ENCODE measurements around the gene FOXO6. TPM values are rescaled to one million over a fixed set of nuclear protein-coding genes. Genes with fewer than 3 reads are reported as not detected.

Gene FOXO6
- total and polyA plus RNA-seq, 12 donors = 0.22 to 7.0 (median 1.2) TPM; not detected in 1

- Histone ChIP-seq H3K36me3 (replicated peaks in 1 of 2) (no peaks in the 10 kb centered on the region), H3K9me3 (replicated peaks in 1 of 3) (no peaks in the 10 kb centered on the region), H3K27ac (no peak overlapping the region), H3K27me3 (peaks cover 6% of the 10 kb centered on the region), H3K4me1 (replicated peaks in 1 of 2) (no peaks in the 10 kb centered on the region), H3K4me3 (no peak overlapping the region)
- no peak for DNase-seq
- intact Hi-C loops (cut with DNase I) = no loop called here
- WGBS, 4 donors = 65 to 74% (median 68%) methylated on average over 13 to 14 of the region's 14 CpGs
- no peak for TF ChIP-seq CTCF (IDR thresholded peaks at IDR 0.05)
- TF ChIP-seq POLR2A (IDR thresholded peaks at IDR 0.05) = no peak
These were observed 46.5 kb downstream of the FOXO6 start for GRCh38 chr1:41407664-41408252.

- Histone ChIP-seq H3K4me1 (replicated peaks in 1 of 2) (no peaks in the 10 kb centered on the region), H3K27ac (no peak overlapping the region), H3K27me3 (peaks cover 6% of the 10 kb centered on the region), H3K4me3 (no peak overlapping the region), H3K9me3 (replicated peaks in 1 of 3) (no peaks in the 10 kb centered on the region), H3K36me3 (replicated peaks in 1 of 2) (no peaks in the 10 kb centered on the region)
- TF ChIP-seq POLR2A (IDR thresholded peaks at IDR 0.05) (no peak), CTCF (IDR thresholded peaks at IDR 0.05) (no peak)
- 74 to 88% (median 82%) methylated on average over 6 of the region's 6 CpGs for WGBS, 4 donors
- no peak for DNase-seq
- intact Hi-C loops (cut with DNase I) = no loop called here
These were observed 47.5 kb downstream of the FOXO6 start for GRCh38 chr1:41408691-41409090.

GRCh38 chr1:41409825-41410224 lies 48.6 kb downstream of the FOXO6 start:
- H3K36me3 ChIP-seq (replicated peaks in 1 of 2) = no peaks in the 10 kb centered on the region
- H3K4me3 ChIP-seq = no peak overlapping the region
- 78 to 84% (median 80%) methylated on average over 7 of the region's 7 CpGs for WGBS, 4 donors
- no peaks in the 10 kb centered on the region for H3K4me1 ChIP-seq (replicated peaks in 1 of 2)
- no peak overlapping the region for H3K27ac ChIP-seq
- peaks cover 6% of the 10 kb centered on the region for H3K27me3 ChIP-seq
- DNase-seq = no peak
- intact Hi-C loops (cut with DNase I) = no loop called here
- no peaks in the 10 kb centered on the region for H3K9me3 ChIP-seq (replicated peaks in 1 of 3)
- TF ChIP-seq CTCF (IDR thresholded peaks at IDR 0.05) (no peak), POLR2A (IDR thresholded peaks at IDR 0.05) (no peak)

GRCh38 chr1:41410462-41410861 lies 49.2 kb downstream of the FOXO6 start:
- H3K9me3 ChIP-seq (replicated peaks in 1 of 3) = no peaks in the 10 kb centered on the region
- H3K27ac ChIP-seq = no peak overlapping the region
- no peaks in the 10 kb centered on the region for H3K4me1 ChIP-seq (replicated peaks in 1 of 2)
- H3K27me3 ChIP-seq = peaks cover 6% of the 10 kb centered on the region
- no peak overlapping the region for H3K4me3 ChIP-seq
- WGBS, 4 donors = 89 to 93% (median 91%) methylated on average over 3 of the region's 3 CpGs
- H3K36me3 ChIP-seq (replicated peaks in 1 of 2) = no peaks in the 10 kb centered on the region
- no peak for TF ChIP-seq POLR2A (IDR thresholded peaks at IDR 0.05)
- no peak for TF ChIP-seq CTCF (IDR thresholded peaks at IDR 0.05)
- intact Hi-C loops (cut with DNase I) = no loop called here
- no peak for DNase-seq
